ENCODE measurements around the gene SEMA3A.

DNA sequence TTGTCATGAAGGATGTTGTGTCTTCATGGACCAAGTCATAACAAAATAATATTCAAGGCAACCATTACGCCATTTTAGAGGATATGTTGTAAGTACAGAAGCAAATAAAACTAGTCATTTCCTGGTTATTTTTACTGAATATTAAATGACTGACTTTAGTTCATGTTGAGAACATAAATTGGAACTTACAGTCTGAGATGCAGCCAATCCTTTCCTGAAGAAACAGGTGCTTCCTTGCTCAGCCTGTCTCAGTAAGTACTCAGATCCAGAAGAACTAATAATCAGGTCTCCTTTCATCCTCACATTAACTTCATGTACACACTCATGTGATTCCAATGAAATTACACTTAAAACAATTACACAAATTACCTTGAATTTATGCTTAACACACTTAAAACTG, 12.3 kb downstream of the SEMA3A start:
- TF ChIP-seq POLR2A (IDR thresholded peaks at IDR 0.05): no peak
- no peak for TF ChIP-seq CTCF (IDR thresholded peaks at IDR 0.05)

Measured in esophagus squamous epithelium (tissue), 4 donors.